Measurements from ENCODE around the gene RAD9A.

The RAD9A gene

GRCh38 chr11:67418476-67419281 lies 26.9 kb downstream of the RAD9A start:
- DNase-seq (ENCODE audit: low read depth) = peak; percentile 52
- H3K4me3 ChIP-seq (ENCODE audit: low read depth, low read length) = peak overlapping the region; percentile 21
- no peak for TF ChIP-seq CTCF (IDR thresholded peaks at IDR 0.05; ENCODE audit: control insufficient read depth, extremely low read depth, insufficient read depth)

GRCh38 chr11:67419325-67420049 lies 27.7 kb downstream of the RAD9A start:
- no peak overlapping the region; the same call in 1 of the 2 replicates for H3K4me3 ChIP-seq (ENCODE audit: low read depth, low read length)
- no peak for DNase-seq (ENCODE audit: low read depth)
- no peak for TF ChIP-seq CTCF (IDR thresholded peaks at IDR 0.05; ENCODE audit: control insufficient read depth, extremely low read depth, insufficient read depth)

GRCh38 chr11:67420147-67420645 lies 28.4 kb downstream of the RAD9A start:
- no peak for TF ChIP-seq CTCF (IDR thresholded peaks at IDR 0.05; ENCODE audit: control insufficient read depth, extremely low read depth, insufficient read depth)
- DNase-seq (ENCODE audit: low read depth) = no peak
- H3K4me3 ChIP-seq (ENCODE audit: low read depth, low read length) = peak overlapping the region; percentile 51

GRCh38 chr11:67420646-67421429 lies 29.1 kb downstream of the RAD9A start:
- TF ChIP-seq CTCF (IDR thresholded peaks at IDR 0.05; ENCODE audit: control insufficient read depth, extremely low read depth, insufficient read depth) = no peak
- H3K4me3 ChIP-seq (ENCODE audit: low read depth, low read length) = peak overlapping the region; percentile 51
- DNase-seq (ENCODE audit: low read depth) = peak; percentile 50

GRCh38 chr11:67421430-67422031 lies 29.7 kb downstream of the RAD9A start:
- peak; percentile 19; the same call in 1 of the 2 replicates for TF ChIP-seq CTCF (IDR thresholded peaks at IDR 0.05; ENCODE audit: control insufficient read depth, extremely low read depth, insufficient read depth)
- no peak for DNase-seq (ENCODE audit: low read depth)
- H3K4me3 ChIP-seq (ENCODE audit: low read depth, low read length) = peak overlapping the region; percentile 35

- no peak overlapping the region for H3K4me3 ChIP-seq (ENCODE audit: low read depth, low read length)
- no peak for DNase-seq (ENCODE audit: low read depth)
- TF ChIP-seq CTCF (IDR thresholded peaks at IDR 0.05; ENCODE audit: control insufficient read depth, extremely low read depth, insufficient read depth) = no peak
Observed at GRCh38 chr11:67422891-67423290, 31.1 kb downstream of the RAD9A start.

Measured in LNCaP clone FGC (cell line).